Effector memory CD8-positive, alpha-beta T cell (primary cell): ENCODE results near the gene OXNAD1.

Experiments used
- ATAC-seq: fragments of 150-1000 bp; cut with Tn5 transposase; replicated peaks from 2 replicates; pipeline ENCODE4 v1.10.0; 2021; ENCODE audit warnings: mild to moderate bottlenecking, moderate library complexity
- DNase-seq, 3 experiments: peaks; one replicate each; pipeline ENCODE4 v3.0.0; 2021
- H3K27ac Mint-ChIP-seq, 2 donors: one replicate each; pipeline ENCODE4 v1.8.0; 2022; ENCODE audit warnings: mild to moderate bottlenecking in 2 of 2, mixed read lengths in 2 of 2, moderate library complexity in 2 of 2
- H3K27me3 Mint-ChIP-seq, 2 donors: one replicate each; pipeline ENCODE4 v1.8.0; 2022; ENCODE audit warnings: mixed read lengths in 2 of 2
- H3K36me3 Mint-ChIP-seq: one replicate; pipeline ENCODE4 v1.8.0; 2022; ENCODE audit warnings: mild to moderate bottlenecking, moderate library complexity, mixed read lengths; ENCODE audit not compliant: insufficient read depth
- H3K4me1 Mint-ChIP-seq, 2 donors: one replicate each; pipeline ENCODE4 v1.8.0; 2022; ENCODE audit warnings: low read depth in 2 of 2, mixed read lengths in 2 of 2
- H3K4me3 Mint-ChIP-seq, 2 donors: one replicate each; pipeline ENCODE4 v1.8.0; 2022; ENCODE audit warnings: mild to moderate bottlenecking in 2 of 2, mixed read lengths in 2 of 2, moderate library complexity in 2 of 2
- H3K9me3 Mint-ChIP-seq, 2 donors: one replicate each; pipeline ENCODE4 v1.8.0; 2022; ENCODE audit warnings: mixed read lengths in 2 of 2

OXNAD1 gene

DNA sequence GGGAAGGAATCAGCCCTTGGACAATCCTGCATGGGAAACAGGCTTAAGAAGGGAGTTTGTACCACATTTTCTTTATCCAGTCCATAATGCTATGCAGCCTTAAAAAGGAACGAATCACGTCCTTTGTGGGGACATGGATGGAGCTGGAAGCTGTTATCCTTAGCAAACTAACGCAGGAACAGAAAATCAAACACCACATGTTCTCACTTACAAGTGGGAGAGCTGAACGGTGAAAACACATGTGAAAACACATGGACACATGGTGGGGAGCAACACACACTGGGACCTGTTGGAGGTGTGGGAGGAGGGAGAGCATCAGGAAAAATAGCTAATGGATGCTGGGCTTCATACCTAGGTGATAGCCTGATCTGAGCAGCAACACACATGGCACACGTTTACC is 70.3 kb downstream of the OXNAD1 start:
- Mint-ChIP-seq H3K9me3 (peaks cover 4 to 7% of the 10 kb centered on the region in 2 donors), H3K27ac (peak overlapping the region; percentile 76 to 87), H3K4me3 (no peak overlapping the region), H3K36me3 (peaks cover 37% of the 10 kb centered on the region), H3K4me1 (peaks cover 41 to 54% of the 10 kb centered on the region in 2 donors), H3K27me3 (no peaks in the 10 kb centered on the region)
- ATAC-seq (no peak), DNase-seq (no peak)

DNA sequence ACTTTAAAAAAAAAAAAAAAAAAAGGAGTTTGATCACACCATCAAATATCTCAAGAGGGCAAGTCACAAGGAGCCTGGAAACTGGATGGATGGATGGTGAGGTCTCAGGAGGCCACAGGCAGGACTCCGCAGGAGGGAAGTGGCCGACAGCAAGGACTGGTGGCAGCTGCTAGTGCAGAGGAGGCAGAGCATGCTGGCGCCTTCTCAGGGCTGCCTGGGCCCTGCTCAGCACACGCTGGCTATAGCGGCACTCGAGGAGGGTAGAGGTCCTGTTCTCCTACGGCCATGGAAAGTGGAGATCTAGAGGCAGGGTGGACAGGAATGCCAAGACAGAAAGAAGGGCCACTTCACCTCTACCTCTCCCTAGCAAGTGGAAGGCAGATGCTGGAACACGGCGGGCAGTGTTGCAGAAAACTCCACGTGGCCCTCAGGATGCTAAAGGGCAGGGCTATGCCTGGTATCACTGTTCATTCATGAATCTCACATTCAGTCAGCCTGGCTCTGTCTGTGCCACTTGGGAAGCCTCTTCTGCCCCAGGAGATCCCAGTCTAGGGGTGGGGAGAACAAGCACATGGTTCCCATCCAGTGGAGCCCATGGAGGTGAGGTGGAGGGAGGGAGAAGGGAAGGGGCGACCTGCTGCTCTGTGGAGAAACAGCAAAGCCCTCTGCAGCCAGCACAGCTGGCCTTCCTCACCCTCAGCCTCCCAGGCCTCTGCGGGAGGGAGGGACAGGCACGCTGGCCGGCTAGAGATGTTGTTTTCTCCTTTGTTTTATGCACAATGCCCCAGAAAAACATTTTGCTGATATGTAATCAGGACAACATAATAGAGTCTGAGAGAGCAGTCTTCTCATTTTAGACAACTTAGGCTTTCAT is 71.0 kb downstream of the OXNAD1 start:
- Mint-ChIP-seq H3K9me3 (peaks cover 4 to 7% of the 10 kb centered on the region in 2 donors), H3K36me3 (peaks cover 34% of the 10 kb centered on the region), H3K4me1 (peaks cover 41 to 60% of the 10 kb centered on the region in 2 donors), H3K4me3 (no peak overlapping the region), H3K27ac (peak overlapping the region; percentile 76 to 87), H3K27me3 (no peaks in the 10 kb centered on the region)
- ATAC-seq (no peak), DNase-seq (no peak)

DNA sequence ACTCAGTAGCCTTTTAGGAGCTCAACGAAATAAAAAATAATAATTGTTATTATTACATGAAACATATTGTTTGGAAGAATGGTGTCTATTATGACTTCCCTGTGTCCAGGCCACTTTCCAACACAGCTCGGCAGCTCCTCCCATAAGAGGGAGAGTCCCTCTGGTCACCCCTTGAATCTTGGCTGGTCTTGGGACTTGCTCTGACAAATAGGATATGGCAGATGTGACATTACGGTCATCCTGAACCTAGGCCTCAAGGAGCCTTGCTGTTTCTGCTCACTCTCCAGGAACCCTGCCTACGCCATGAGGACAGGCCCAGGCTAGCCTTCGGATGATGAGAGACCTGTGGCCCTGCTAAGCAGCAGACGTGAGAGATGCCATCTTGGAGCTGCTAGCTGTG is 71.8 kb downstream of the OXNAD1 start:
- peaks cover 0 to 1% of the 10 kb centered on the region in 2 donors for H3K9me3 Mint-ChIP-seq
- DNase-seq, result no peak
- H3K4me1 Mint-ChIP-seq, result peaks cover 41 to 60% of the 10 kb centered on the region in 2 donors
- H3K27me3 Mint-ChIP-seq, result no peaks in the 10 kb centered on the region
- ATAC-seq, result no peak
- peak overlapping the region; percentile 78 to 87 for H3K27ac Mint-ChIP-seq
- H3K4me3 Mint-ChIP-seq, result peak overlapping the region in 1 of 2 donors; percentile 68
- peaks cover 29% of the 10 kb centered on the region for H3K36me3 Mint-ChIP-seq

DNA sequence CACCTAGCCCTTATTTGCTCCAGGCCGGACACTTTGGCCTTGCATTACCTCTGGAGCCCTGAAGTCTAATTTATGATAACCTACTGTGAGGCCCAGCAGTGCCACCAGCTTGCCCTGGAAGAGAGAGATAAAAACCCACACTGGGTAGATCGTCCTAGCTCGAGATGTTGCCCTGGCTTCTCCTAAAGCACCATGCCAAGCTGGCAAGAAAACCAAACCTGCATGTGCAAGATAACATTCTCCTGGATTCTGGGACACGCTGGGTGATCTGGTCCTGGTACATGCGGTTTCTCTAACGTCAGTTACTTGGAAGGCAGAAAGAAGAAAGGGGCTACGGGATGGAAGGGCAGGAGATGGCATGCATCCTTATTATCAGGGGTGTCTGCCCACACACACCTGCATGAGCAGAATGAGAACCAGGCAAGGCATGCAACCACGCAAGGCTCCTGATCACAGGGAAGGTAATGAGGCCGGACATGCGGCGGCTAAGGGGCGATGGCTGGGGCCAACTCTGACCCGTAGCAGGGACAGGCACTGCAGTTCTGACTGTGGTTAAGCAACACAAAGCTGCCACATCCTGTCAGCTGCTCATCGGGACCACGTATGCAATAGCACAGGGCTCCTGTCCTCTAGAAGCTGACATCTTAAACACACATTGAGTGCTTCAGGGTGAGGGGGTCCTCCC is 73.0 kb downstream of the OXNAD1 start:
- H3K27me3 Mint-ChIP-seq, result no peaks in the 10 kb centered on the region
- ATAC-seq (peak; percentile 90), DNase-seq (peak; percentile 39 to 50 (median 49))
- peaks cover 35 to 66% of the 10 kb centered on the region in 2 donors for H3K4me1 Mint-ChIP-seq
- H3K4me3 Mint-ChIP-seq, result peak overlapping the region; percentile 62 to 68
- H3K9me3 Mint-ChIP-seq, result peaks cover 0 to 1% of the 10 kb centered on the region in 2 donors
- H3K27ac Mint-ChIP-seq, result peak overlapping the region; percentile 78 to 87
- peaks cover 26% of the 10 kb centered on the region for H3K36me3 Mint-ChIP-seq

DNA sequence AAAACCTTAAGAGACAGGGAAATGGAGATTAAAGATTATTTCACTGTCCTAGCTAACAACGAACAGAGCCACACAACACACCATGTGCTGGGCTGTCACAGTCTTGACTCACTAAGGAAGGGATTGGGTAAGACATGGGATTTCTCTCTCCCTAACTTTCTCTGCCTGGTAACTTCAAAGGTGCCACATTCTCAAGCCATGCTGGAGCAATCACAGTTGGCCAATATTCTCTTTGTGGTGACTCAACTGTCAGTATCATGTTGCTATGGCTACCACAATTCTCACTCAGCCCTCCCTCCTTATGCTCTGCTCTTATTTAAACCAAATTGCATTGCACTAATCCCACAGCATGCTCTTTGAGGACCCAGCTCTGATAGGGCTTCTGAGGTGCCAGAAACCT is 74.0 kb downstream of the OXNAD1 start:
- peaks cover 23% of the 10 kb centered on the region for H3K36me3 Mint-ChIP-seq
- H3K27ac Mint-ChIP-seq, result peak overlapping the region; percentile 78 to 87
- no peaks in the 10 kb centered on the region for H3K27me3 Mint-ChIP-seq
- peak; percentile 80 for ATAC-seq
- peak; percentile 15 to 34 (median 15) for DNase-seq
- peaks cover 0 to 1% of the 10 kb centered on the region in 2 donors for H3K9me3 Mint-ChIP-seq
- peak overlapping the region; percentile 62 to 68 for H3K4me3 Mint-ChIP-seq
- peaks cover 39 to 70% of the 10 kb centered on the region in 2 donors for H3K4me1 Mint-ChIP-seq

DNA sequence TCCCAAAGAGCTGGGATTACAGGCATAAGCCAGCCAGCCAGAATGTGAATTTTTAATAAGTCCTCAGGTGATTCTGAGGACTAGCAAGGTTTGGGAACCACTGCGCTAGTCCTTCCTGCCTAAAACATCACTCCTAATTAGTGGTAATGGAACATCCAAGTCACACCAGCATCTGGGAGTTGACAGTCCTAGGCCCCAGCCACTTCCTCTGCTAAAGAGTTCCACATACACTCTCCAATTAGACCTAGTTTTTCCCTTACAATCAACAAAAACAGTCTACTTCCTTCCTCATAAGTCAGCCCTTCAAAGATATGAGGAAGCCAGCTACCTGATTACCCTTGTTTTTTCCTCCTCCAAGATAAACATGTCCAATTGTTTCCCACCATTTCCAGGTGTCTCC is 78.1 kb downstream of the OXNAD1 start:
- H3K27me3 Mint-ChIP-seq, result no peaks in the 10 kb centered on the region
- no peaks in the 10 kb centered on the region for H3K9me3 Mint-ChIP-seq
- ATAC-seq (no peak), DNase-seq (no peak)
- H3K27ac Mint-ChIP-seq, result peak overlapping the region; percentile 85 to 86
- no peak overlapping the region for H3K4me3 Mint-ChIP-seq
- H3K4me1 Mint-ChIP-seq, result peaks cover 25 to 62% of the 10 kb centered on the region in 2 donors
- H3K36me3 Mint-ChIP-seq, result peaks cover 19% of the 10 kb centered on the region

GRCh38 chr3:16346413-16347081 is 81.5 kb downstream of the OXNAD1 start:
- H3K36me3 Mint-ChIP-seq, result peaks cover 12% of the 10 kb centered on the region
- no peak for ATAC-seq
- no peak for DNase-seq
- no peaks in the 10 kb centered on the region for H3K27me3 Mint-ChIP-seq
- H3K4me1 Mint-ChIP-seq, result peaks cover 12 to 57% of the 10 kb centered on the region in 2 donors
- peak overlapping the region; percentile 23 to 52 for H3K27ac Mint-ChIP-seq
- H3K4me3 Mint-ChIP-seq, result no peak overlapping the region
- no peaks in the 10 kb centered on the region for H3K9me3 Mint-ChIP-seq

GRCh38 chr3:16347548-16347947 is 82.5 kb downstream of the OXNAD1 start:
- DNase-seq (no peak), ATAC-seq (no peak)
- peaks cover 12% of the 10 kb centered on the region for H3K36me3 Mint-ChIP-seq
- no peaks in the 10 kb centered on the region for H3K9me3 Mint-ChIP-seq
- H3K4me3 Mint-ChIP-seq, result no peak overlapping the region
- H3K27me3 Mint-ChIP-seq, result no peaks in the 10 kb centered on the region
- peak overlapping the region; percentile 7 to 24 for H3K27ac Mint-ChIP-seq
- H3K4me1 Mint-ChIP-seq, result peaks cover 12 to 53% of the 10 kb centered on the region in 2 donors

- no peaks in the 10 kb centered on the region for H3K9me3 Mint-ChIP-seq
- DNase-seq (no peak), ATAC-seq (no peak)
- peaks cover 14 to 44% of the 10 kb centered on the region in 2 donors for H3K4me1 Mint-ChIP-seq
- no peaks in the 10 kb centered on the region for H3K27me3 Mint-ChIP-seq
- H3K27ac Mint-ChIP-seq, result peak overlapping the region in 1 of 2 donors; percentile 47
- no peak overlapping the region for H3K4me3 Mint-ChIP-seq
- peaks cover 21% of the 10 kb centered on the region for H3K36me3 Mint-ChIP-seq
Measured at GRCh38 chr3:16349986-16350596, 85.1 kb downstream of the OXNAD1 start.

- no peaks in the 10 kb centered on the region for H3K27me3 Mint-ChIP-seq
- peaks cover 18% of the 10 kb centered on the region for H3K36me3 Mint-ChIP-seq
- ATAC-seq (no peak), DNase-seq (no peak)
- H3K4me3 Mint-ChIP-seq, result no peak overlapping the region
- H3K27ac Mint-ChIP-seq, result peak overlapping the region in 1 of 2 donors; percentile 45
- peaks cover 14 to 46% of the 10 kb centered on the region in 2 donors for H3K4me1 Mint-ChIP-seq
- no peaks in the 10 kb centered on the region for H3K9me3 Mint-ChIP-seq
Measured at GRCh38 chr3:16350597-16351318, 85.7 kb downstream of the OXNAD1 start.

GRCh38 chr3:16352428-16352827 is 87.4 kb downstream of the OXNAD1 start:
- Mint-ChIP-seq H3K27me3 (no peaks in the 10 kb centered on the region), H3K4me3 (peak overlapping the region in 1 of 2 donors; percentile 20), H3K9me3 (no peaks in the 10 kb centered on the region), H3K36me3 (peaks cover 13% of the 10 kb centered on the region), H3K27ac (peak overlapping the region in 1 of 2 donors; percentile 71), H3K4me1 (peaks cover 15 to 40% of the 10 kb centered on the region in 2 donors)
- ATAC-seq, result no peak
- DNase-seq, result no peak

DNA sequence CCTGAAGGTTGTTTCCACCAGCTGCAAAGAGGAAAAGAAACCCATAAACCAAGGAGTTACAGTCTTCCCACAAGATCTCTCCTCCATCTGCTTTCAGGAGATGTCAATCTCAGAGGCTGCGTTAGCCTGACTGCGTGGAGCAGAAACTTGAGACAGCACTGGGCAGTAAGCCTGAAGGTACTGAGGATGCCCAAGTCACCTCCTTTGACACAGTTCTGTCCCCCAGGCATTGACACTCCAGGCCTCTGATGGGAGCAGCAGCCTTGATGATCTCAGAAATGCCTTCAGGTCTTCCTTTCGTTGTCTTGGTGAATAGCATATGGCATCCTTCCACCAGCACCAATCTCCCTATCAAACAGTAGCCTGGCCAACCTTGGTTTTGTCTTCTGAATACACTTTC is 89.3 kb downstream of the OXNAD1 start:
- Mint-ChIP-seq H3K27ac (peak overlapping the region; percentile 0 to 8), H3K4me1 (peaks cover 10 to 30% of the 10 kb centered on the region in 2 donors), H3K9me3 (no peaks in the 10 kb centered on the region), H3K36me3 (peaks cover 9% of the 10 kb centered on the region), H3K4me3 (no peak overlapping the region), H3K27me3 (no peaks in the 10 kb centered on the region)
- DNase-seq (no peak), ATAC-seq (no peak)
